SK-N-SH (cell line): ENCODE results near the gene MAT2A. TPM values are rescaled to one million over a fixed set of nuclear protein-coding genes. Genes with fewer than 3 reads are reported as not detected.

Experiments
- CTCF ChIA-PET: fragments of 300-600, 350-600 bp; formaldehyde crosslinking; extraction: SDS; loops from one replicate; lab custom pipeline; 2021; lab: Yijun Ruan, JAX
- POLR2A ChIA-PET: fragments of 350-600 bp; sonication (Branson Sonifier 250); formaldehyde crosslinking; extraction: SDS; loops from one replicate; lab custom pipeline; 2020; ENCODE audit warnings: antibody characterized with exemption, inconsistent platforms; lab: Yijun Ruan, JAX
- DNase-seq: peaks from one replicate; pipeline ENCODE4 v3.0.0; 2012
- H2AFZ ChIP-seq: fragments of 200-600 bp; sonication (generic); 2 replicates; pipeline ENCODE4 v1.8.1; 2016; ENCODE audit warnings: antibody characterized with exemption, mild to moderate bottlenecking, low read depth
- H3F3A ChIP-seq: fragments of 200-600 bp; sonication (generic); replicated peaks from 2 replicates; pipeline ENCODE3; 2016; ENCODE audit warnings: antibody characterized with exemption, mild to moderate bottlenecking; ENCODE audit not compliant: insufficient read depth
- H3K27ac ChIP-seq, 2 experiments: fragments of 200-500 bp in 1 of 2; fragments of 200-600 bp in 1 of 2; sonication (Bioruptor generic) in 1 of 2; sonication (generic), shearing (Covaris generic) in 1 of 2; 2 replicates each; pipeline versions ENCODE4 v1.5.1 to v1.6.1; 2014 to 2016; ENCODE audit warnings: low read depth in 2 of 2, inconsistent platforms in 1 of 2, low read length in 1 of 2, mild to moderate bottlenecking in 1 of 2, mixed read lengths in 1 of 2
- H3K27me3 ChIP-seq: fragments of 200-600 bp; sonication (generic), shearing (Covaris generic); 2 replicates; pipeline ENCODE4 v1.6.1; 2016; ENCODE audit warnings: mixed run types; ENCODE audit not compliant: insufficient read depth
- H3K36me3 ChIP-seq, 2 experiments: fragments of 200-500 bp in 1 of 2; fragments of 200-600 bp in 1 of 2; sonication (Bioruptor generic) in 1 of 2; sonication (generic) in 1 of 2; replicated peaks in 1 of 2; 2 replicates each; pipeline versions ENCODE3 to v1.5.1; 2014 to 2016; ENCODE audit warnings: low read length in 1 of 2, mild to moderate bottlenecking in 1 of 2; ENCODE audit not compliant: insufficient read depth in 2 of 2, control insufficient read depth in 1 of 2
- H3K4me1 ChIP-seq, 2 experiments: fragments of 200-500 bp in 1 of 2; fragments of 200-600 bp in 1 of 2; sonication (Bioruptor generic) in 1 of 2; sonication (generic), shearing (Covaris generic) in 1 of 2; 2 replicates each; pipeline versions ENCODE4 v1.5.1 to v1.6.1; 2014 to 2016; ENCODE audit warnings: low read depth in 1 of 2, low read length in 1 of 2, mixed run types in 1 of 2; ENCODE audit not compliant: insufficient read depth in 2 of 2, control insufficient read depth in 1 of 2
- H3K4me2 ChIP-seq: fragments of 200-600 bp; sonication (generic), shearing (Covaris generic); 2 replicates; pipeline ENCODE4 v1.6.1; 2017; ENCODE audit warnings: mixed run types
- H3K4me3 ChIP-seq, 2 experiments: fragments of 200-500 bp in 1 of 2; fragments of 200-600 bp in 1 of 2; sonication (Bioruptor generic) in 1 of 2; sonication (generic), shearing (Covaris generic) in 1 of 2; 2 replicates each; pipeline versions ENCODE4 v1.5.1 to v1.8.1; 2014 to 2016; ENCODE audit warnings: low read depth in 2 of 2, inconsistent platforms in 1 of 2, low read length in 1 of 2, mild to moderate bottlenecking in 1 of 2, mixed read lengths in 1 of 2, moderate library complexity in 1 of 2
- H3K79me2 ChIP-seq: fragments of 200-600 bp; sonication (generic); 2 replicates; pipeline ENCODE4 v1.8.1; 2017; ENCODE audit warnings: mild to moderate bottlenecking; ENCODE audit not compliant: insufficient read depth
- H3K9ac ChIP-seq: fragments of 200-600 bp; sonication (generic); 2 replicates; pipeline ENCODE4 v1.6.1; 2017; ENCODE audit warnings: mixed run types
- H3K9me2 ChIP-seq: fragments of 200-600 bp; sonication (generic); 2 replicates; pipeline ENCODE4 v1.6.1; 2017; ENCODE audit warnings: mixed run types
- H3K9me3 ChIP-seq: fragments of 200-600 bp; sonication (generic); 2 replicates; pipeline ENCODE4 v1.6.1; 2017; ENCODE audit warnings: mixed run types, mild to moderate bottlenecking, moderate library complexity
- H4K20me1 ChIP-seq: fragments of 200-600 bp; sonication (generic); 2 replicates; pipeline ENCODE4 v1.6.1; 2017; ENCODE audit warnings: mild to moderate bottlenecking, mixed run types; ENCODE audit not compliant: insufficient read depth
- CTCF ChIP-seq: fragments of 200-600 bp; sonication (generic); IDR thresholded peaks from 2 replicates; pipeline ENCODE4 v1.6.1; 2017; ENCODE audit warnings: antibody characterized with exemption, mild to moderate bottlenecking, moderate library complexity
- ELF1 ChIP-seq: IDR thresholded peaks from 2 replicates; pipeline ENCODE4 v1.4.0; 2012
- EP300 ChIP-seq, 2 experiments: IDR thresholded peaks; 2 replicates each; pipeline versions ENCODE4 v1.4.0 to v1.6.1; 2012; ENCODE audit warnings: borderline replicate concordance in 1 of 2, low read depth in 1 of 2, low read length in 1 of 2
- FOSL2 ChIP-seq: IDR thresholded peaks from 2 replicates; pipeline ENCODE4 v1.4.0; 2012; ENCODE audit warnings: low read depth, mild to moderate bottlenecking, moderate library complexity, borderline replicate concordance
- FOXM1 ChIP-seq: IDR thresholded peaks from 2 replicates; pipeline ENCODE4 v1.4.0; 2012; ENCODE audit warnings: low read depth, mild to moderate bottlenecking
- IRF3 ChIP-seq: fragments of 150-350 bp; IDR thresholded peaks from 2 replicates; pipeline ENCODE4 v1.6.1; 2016; ENCODE audit warnings: mild to moderate bottlenecking, low read depth, low read length
- JUND ChIP-seq: IDR thresholded peaks from 2 replicates; pipeline ENCODE4 v1.4.0; 2012
- MXI1 ChIP-seq: IDR thresholded peaks from 2 replicates; pipeline ENCODE4 v1.6.1; 2012; ENCODE audit warnings: mild to moderate bottlenecking, low read depth, low read length, improper control_type of control experiment
- NFIC ChIP-seq: IDR thresholded peaks from 2 replicates; pipeline ENCODE4 v1.4.0; 2012; ENCODE audit warnings: borderline replicate concordance
- RFX5 ChIP-seq: IDR thresholded peaks from 2 replicates; pipeline ENCODE4 v1.6.1; 2012; ENCODE audit warnings: mild to moderate bottlenecking, improper control_type of control experiment, low read length
- SIN3A ChIP-seq: IDR thresholded peaks from 2 replicates; pipeline ENCODE4 v1.6.1; 2012; ENCODE audit warnings: low read depth, mild to moderate bottlenecking, low read length, moderate library complexity, borderline replicate concordance
- TEAD4 ChIP-seq: IDR thresholded peaks from 2 replicates; pipeline ENCODE4 v1.4.0; 2012; ENCODE audit warnings: mild to moderate bottlenecking, borderline replicate concordance; ENCODE audit not compliant: insufficient read depth
- WGBS: methylation state at CpG from one replicate; pipeline ENCODE4 v1.1.6; 2017; ENCODE audit warnings: low lambda C conversion rate; 5-methylcytosine and 5-hydroxymethylcytosine counted together
- polyA plus RNA-seq, 3 experiments: library from polyadenylated mRNA; depleted of rRNA; stranded (reverse); fragments of >200 nt; gene quantifications; 2 replicates each; pipeline ENCODE4 v1.2.3, GENCODE V29; 2012

The MAT2A gene
- polyA plus RNA-seq, 1 of the 3 experiments (the other 2 are of a cell fraction), result 187 TPM

DNA sequence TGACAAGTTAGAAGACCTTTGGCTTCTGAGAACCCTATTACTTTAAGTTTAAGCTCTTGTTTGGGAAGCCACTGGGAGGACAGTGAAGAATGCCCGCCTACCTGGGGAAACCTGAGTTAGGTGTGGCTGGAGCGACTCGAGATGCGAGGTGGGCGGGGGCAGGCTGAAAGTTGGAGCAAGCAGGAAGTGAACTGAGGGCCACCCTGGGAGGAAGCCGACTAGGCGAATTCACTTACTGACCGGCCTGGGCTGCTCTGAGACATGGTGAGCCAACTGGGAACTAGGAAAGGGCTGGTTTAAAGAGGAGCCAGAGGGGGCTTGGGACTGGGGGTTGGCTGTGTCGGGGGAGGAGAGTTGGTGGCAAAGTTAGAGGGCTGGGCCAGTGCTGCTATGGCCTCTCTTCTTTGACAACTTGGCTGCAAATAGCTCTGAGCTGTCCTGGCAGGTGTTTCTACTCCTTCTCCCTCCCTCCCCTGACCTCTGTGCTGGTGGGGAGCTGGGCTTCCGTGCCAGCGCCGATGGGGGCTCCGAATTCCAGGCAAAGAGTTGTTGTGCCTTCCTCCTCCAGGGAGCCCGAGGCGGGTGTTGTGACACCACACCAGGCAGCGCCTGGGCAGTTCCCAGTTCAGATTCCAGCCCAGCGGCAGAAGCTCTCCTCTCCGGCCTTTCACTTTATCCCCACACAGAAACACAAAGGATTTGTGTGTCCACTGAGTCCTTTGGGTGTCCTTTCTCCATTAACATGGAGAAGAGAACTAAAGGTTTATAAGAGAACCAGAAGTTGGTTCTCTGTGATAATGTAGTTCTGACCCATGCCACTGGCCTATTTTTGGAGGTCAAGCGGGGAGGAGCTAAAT lies 38.6 kb downstream of the MAT2A start, which contains the start of gene VAMP8:
VAMP8 (plus strand) TSS at position 201 of the 857 bp plus-strand sequence; CDS start at position 262, 61 bp downstream.
- H3K9ac ChIP-seq, result no peak within 1 kb of the TSS
- no peak within 1 kb of the TSS for H3K27ac ChIP-seq
- no peaks in the 10 kb centered on the region for H4K20me1 ChIP-seq
- DNase-seq, result no peak
- H3K27me3 ChIP-seq, result peaks cover 5% of the 10 kb centered on the region; the same call in 1 of the 2 replicates
- H3K4me1 ChIP-seq, result no peaks in the 10 kb centered on the region
- TF ChIP-seq NFIC (no peak), TEAD4 (no peak), FOXM1 (no peak), ELF1 (no peak), FOSL2 (no peak), CTCF (no peak), EP300 (IDR thresholded peaks at IDR 0.05; ENCODE audit: borderline replicate concordance in 1 of 2, low read depth in 1 of 2, low read length in 1 of 2) (no peak), RFX5 (no peak), MXI1 (no peak), JUND (no peak), IRF3 (no peak), SIN3A (no peak)
- H3K36me3 ChIP-seq, result no peaks in the 10 kb centered on the region
- H3K79me2 ChIP-seq, result no peaks in the 10 kb centered on the region
- ChIA-PET CTCF (interaction anchor here (0.8 kb wide), 1 partner anchor 187 kb away, joined by 4 read pairs; no protein-coding TSS in a partner anchor), POLR2A (interaction anchor here (0.7 to 1.0 kb wide), 2 partner anchors 16 to 39 kb away, joined by 5 to 6 read pairs; partner anchors contain the start of gene MAT2A)
- H3K4me2 ChIP-seq, result no peak within 1 kb of the TSS
- H3K9me2 ChIP-seq, result no peaks in the 10 kb centered on the region
- 80% methylated on average over 16 of the region's 19 CpGs for WGBS
- H3K9me3 ChIP-seq, result no peaks in the 10 kb centered on the region
- H2AFZ ChIP-seq, result no peak within 1 kb of the TSS
- H3K4me3 ChIP-seq, result no peak within 1 kb of the TSS
- H3F3A ChIP-seq, result no peaks in the 10 kb centered on the region
